Gastrocnemius medialis (tissue), 4 donors: ENCODE data around the gene HAUS2. TPM values are rescaled to one million over a fixed set of nuclear protein-coding genes. Genes with fewer than 3 reads are reported as not detected.

Experiments used
- ATAC-seq, 2 donors: fragments of 150-250 bp; one replicate each; pipeline ENCODE4 v1.9.1; 2016
- DNase-seq, 2 donors: peaks; one replicate each; pipeline ENCODE4 v3.0.0-alpha.2; 2019
- H3K27ac ChIP-seq, 4 donors: fragments of 200-600 bp; sonication (generic); 1 replicate in 1 of 4; 2 replicates in 3 of 4; pipeline ENCODE4 v1.5.1; 2016 to 2018; ENCODE audit warnings: mild to moderate bottlenecking in 2 of 4, moderate library complexity in 1 of 4
- H3K27me3 ChIP-seq, 3 donors: fragments of 200-600 bp; sonication (generic) in 2 of 3; 1 replicate in 1 of 3; 2 replicates in 2 of 3; pipeline versions ENCODE4 v1.5.1 to v1.6.0; 2016 to 2019; ENCODE audit warnings: mild to moderate bottlenecking in 1 of 3, moderate library complexity in 1 of 3
- H3K36me3 ChIP-seq, 2 donors: fragments of 200-600 bp; sonication (generic) in 1 of 2; one replicate each; pipeline ENCODE4 v1.5.1; 2017 to 2018
- H3K4me1 ChIP-seq, 2 donors: fragments of 200-600 bp; sonication (generic) in 1 of 2; one replicate each; pipeline ENCODE4 v1.5.1; 2016 to 2017; ENCODE audit warnings: mild to moderate bottlenecking in 2 of 2
- H3K4me3 ChIP-seq, 4 donors: fragments of 200-600 bp; sonication (generic) in 3 of 4; 1 replicate in 1 of 4; 2 replicates in 3 of 4; pipeline ENCODE4 v1.5.1; 2016 to 2019; ENCODE audit warnings: mild to moderate bottlenecking in 2 of 4
- H3K9me3 ChIP-seq, 3 donors: fragments of 200-600 bp; sonication (generic) in 2 of 3; 1 replicate in 1 of 3; 2 replicates in 2 of 3; pipeline ENCODE4 v1.5.1; 2016 to 2019
- POLR2A ChIP-seq, 2 donors: fragments of 450-650 bp; IDR thresholded peaks; one replicate each; pipeline ENCODE4 v1.6.1; 2017; ENCODE audit warnings: antibody characterized with exemption in 2 of 2, mild to moderate bottlenecking in 2 of 2, moderate library complexity in 2 of 2
- in situ Hi-C, 4 donors: fragments of 200-750 bp; cut with MboI; loops; one replicate each; pipeline versions ENCODE4 v1.15.0 to v1.8.0; 2017; ENCODE audit warnings: low sequenced_read_pairs in 4 of 4
- intact Hi-C: fragments of 100-400 bp; cut with DNase I; formaldehyde crosslinking; loops from one replicate; pipeline ENCODE4 v1.15.1; 2023; ENCODE audit warnings: low total_unique reads
- total RNA-seq, 4 donors: library from RNA; depleted of rRNA; stranded (reverse); fragments of >200 nt; gene quantifications; one replicate each; pipeline versions ENCODE4 v1.1.0 to v1.2.3, GENCODE V29; 2016
- TF ChIP-seq, protein P1 (sequence below), 5 experiments: fragments of 450-650 bp in 3 of 5; fragments of 200-600 bp in 2 of 5; sonication (generic) in 2 of 5; IDR thresholded peaks in 4 of 5; conservative IDR thresholded peaks in 1 of 5; 1 replicate in 4 of 5; 2 replicates in 1 of 5; pipeline ENCODE4 v1.5.1; 2016 to 2019; ENCODE audit warnings: antibody characterized with exemption in 5 of 5, mild to moderate bottlenecking in 3 of 5, moderate library complexity in 3 of 5

The HAUS2 gene
- total RNA-seq: 10 to 100 TPM; 24.7 to 31.9 (median 27.8) TPM

DNA sequence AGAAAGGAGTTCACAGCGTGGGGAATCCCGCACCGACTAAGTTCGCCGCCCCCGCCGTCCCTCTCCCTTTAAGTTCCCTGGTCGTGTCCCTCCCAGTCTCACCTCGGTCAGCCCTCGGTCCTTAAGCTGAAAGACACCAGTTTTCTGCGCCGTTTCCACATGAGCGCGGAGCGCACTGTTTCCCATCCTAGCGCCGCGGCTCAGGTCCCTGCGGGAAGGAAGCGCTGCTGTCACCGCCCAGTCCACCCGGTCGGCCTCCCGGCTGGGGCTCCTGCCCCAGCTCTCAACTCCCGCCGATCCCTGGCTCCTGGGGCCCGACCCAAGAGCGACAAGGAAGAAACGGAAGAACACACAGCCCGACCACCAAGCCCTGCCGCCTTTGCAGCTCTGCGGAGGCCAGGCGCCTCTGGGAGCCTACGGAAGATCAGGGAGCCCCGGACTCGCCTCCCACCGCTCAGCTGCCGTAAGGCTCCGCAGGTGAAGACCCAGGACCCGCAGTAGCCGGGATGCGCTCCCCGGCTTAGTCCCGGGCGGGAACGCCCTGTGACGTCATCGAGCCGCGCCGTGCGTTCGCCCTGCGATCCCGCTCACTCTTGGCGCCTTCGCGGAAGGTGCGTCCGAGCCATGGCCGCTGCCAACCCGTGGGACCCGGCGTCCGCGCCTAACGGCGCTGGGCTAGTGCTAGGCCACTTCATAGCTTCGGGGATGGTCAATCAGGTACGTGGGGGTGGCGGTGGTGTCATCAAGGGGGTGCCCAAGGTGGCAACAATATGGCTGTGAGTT lies at the start of gene HAUS2, which contains the start of gene LRRC57:
Gene HAUS2 (plus strand): TSS at position 590 of the 783 bp plus-strand sequence. CDS start 35 bp downstream, at position 625.
Gene LRRC57 (minus strand): TSS at position 545 of the 783 bp plus-strand sequence. CDS start 359 bp downstream, at position 186.
- peak; percentile 87 to 92 for ATAC-seq
- peaks cover 27 to 30% of the 10 kb centered on the region in 2 donors for H3K4me1 ChIP-seq
- H3K27me3 ChIP-seq: no peaks in the 10 kb centered on the region
- in situ Hi-C loops (loop anchor here in 1 of 4 donors (10.0 kb wide), 1 partner anchor 96 kb away; no protein-coding TSS in a partner anchor), intact Hi-C loops (loop anchor here (1.0 to 5.0 kb wide), 3 partner anchors 27 to 102 kb away; partner anchors contain the start of genes SNAP23 and STARD9)
- peak within 1 kb of the TSS; percentile 84 to 95 (median 90) for H3K27ac ChIP-seq
- H3K4me3 ChIP-seq: peak within 1 kb of the TSS; percentile 79 to 100 (median 88)
- peak; percentile 80 to 82 for TF ChIP-seq POLR2A (IDR thresholded peaks at IDR 0.05)
- TF ChIP-seq, protein P1, sequence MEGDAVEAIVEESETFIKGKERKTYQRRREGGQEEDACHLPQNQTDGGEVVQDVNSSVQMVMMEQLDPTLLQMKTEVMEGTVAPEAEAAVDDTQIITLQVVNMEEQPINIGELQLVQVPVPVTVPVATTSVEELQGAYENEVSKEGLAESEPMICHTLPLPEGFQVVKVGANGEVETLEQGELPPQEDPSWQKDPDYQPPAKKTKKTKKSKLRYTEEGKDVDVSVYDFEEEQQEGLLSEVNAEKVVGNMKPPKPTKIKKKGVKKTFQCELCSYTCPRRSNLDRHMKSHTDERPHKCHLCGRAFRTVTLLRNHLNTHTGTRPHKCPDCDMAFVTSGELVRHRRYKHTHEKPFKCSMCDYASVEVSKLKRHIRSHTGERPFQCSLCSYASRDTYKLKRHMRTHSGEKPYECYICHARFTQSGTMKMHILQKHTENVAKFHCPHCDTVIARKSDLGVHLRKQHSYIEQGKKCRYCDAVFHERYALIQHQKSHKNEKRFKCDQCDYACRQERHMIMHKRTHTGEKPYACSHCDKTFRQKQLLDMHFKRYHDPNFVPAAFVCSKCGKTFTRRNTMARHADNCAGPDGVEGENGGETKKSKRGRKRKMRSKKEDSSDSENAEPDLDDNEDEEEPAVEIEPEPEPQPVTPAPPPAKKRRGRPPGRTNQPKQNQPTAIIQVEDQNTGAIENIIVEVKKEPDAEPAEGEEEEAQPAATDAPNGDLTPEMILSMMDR (IDR thresholded peaks at IDR 0.05 in 4 of 5, conservative IDR thresholded peaks at IDR 0.05 in 1 of 5): peak in 1 of 5 experiments; percentile 27
- peak; percentile 70 to 74 for DNase-seq
- H3K36me3 ChIP-seq: peaks cover 5 to 25% of the 10 kb centered on the region in 2 donors
- H3K9me3 ChIP-seq: no peaks in the 10 kb centered on the region

DNA sequence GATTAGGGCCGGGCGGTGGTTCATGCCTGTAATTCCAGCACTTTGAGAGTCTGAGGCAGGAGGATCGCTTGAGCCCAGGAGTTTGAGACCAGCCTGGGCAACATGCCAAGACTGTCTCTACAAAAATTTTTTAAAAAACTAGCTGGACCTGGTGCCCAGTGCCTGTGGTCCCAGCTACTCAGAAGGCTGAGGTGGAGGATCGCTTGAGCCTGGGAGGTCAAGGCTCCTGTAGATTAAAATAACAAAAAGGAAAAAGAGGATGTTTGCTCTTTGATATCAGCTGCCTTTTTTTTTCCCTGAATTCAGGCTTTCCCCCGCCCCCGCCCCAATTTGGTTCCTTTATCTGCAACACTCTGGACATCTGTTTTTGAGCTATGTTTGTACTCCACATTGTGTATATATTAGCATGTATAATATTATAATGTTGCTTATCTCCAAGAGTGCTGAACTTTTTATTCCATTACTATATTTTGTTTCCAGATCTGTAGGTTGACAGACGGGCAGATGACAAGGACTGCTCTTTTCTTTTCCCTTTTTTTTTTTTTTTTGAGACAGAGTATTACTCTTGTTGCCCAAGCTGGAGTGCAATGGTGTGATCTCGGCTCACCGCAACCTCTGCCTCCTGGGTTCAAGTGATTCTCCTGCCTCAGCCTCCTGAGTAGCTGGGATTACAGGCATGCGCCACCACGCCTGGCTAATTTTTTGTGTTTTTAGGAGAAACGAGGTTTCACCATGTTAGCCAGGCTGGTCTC lies 48.6 kb upstream of the HAUS2 start:
- ATAC-seq: no peak
- H3K36me3 ChIP-seq: no peaks in the 10 kb centered on the region

DNA sequence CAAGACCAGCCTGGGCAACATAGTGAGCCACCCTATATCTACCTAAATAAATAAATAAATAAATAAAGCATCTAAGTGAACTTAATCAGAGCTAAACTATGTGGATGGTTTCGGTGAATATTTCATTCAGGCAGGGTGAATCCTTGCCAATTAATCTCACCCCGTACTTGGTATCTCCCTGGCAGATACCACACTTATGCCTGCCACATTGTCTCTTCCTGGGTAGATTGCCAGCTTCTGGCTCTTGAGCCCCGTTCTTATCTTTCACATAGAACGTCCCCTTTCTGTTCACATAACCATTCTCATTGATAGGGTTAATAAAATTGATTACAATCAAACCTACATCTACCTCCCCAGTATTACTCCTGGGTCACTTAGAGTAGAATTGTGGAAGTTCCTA lies 46.2 kb upstream of the HAUS2 start:
- Histone ChIP-seq H3K36me3 (no peaks in the 10 kb centered on the region), H3K9me3 (no peaks in the 10 kb centered on the region), H3K27ac (no peak overlapping the region), H3K4me1 (peaks cover 32 to 43% of the 10 kb centered on the region in 2 donors), H3K4me3 (no peak overlapping the region), H3K27me3 (no peaks in the 10 kb centered on the region)
- ATAC-seq (no peak), DNase-seq (no peak)
- no peak for TF ChIP-seq POLR2A (IDR thresholded peaks at IDR 0.05)
- TF ChIP-seq, protein P1 (IDR thresholded peaks at IDR 0.05 in 4 of 5, conservative IDR thresholded peaks at IDR 0.05 in 1 of 5): no peak
- in situ Hi-C loops (no loop called here), intact Hi-C loops (no loop called here)

More for the DNA sequence above, 48.6 kb upstream of the HAUS2 start:
- no peak overlapping the region for H3K4me3 ChIP-seq
- in situ Hi-C loops: no loop called here
- no peak for DNase-seq
- peak overlapping the region; percentile 73 to 87 (median 78) for H3K27ac ChIP-seq
- no peaks in the 10 kb centered on the region for H3K27me3 ChIP-seq
- no peaks in the 10 kb centered on the region for H3K9me3 ChIP-seq
- TF ChIP-seq, protein P1 (IDR thresholded peaks at IDR 0.05 in 4 of 5, conservative IDR thresholded peaks at IDR 0.05 in 1 of 5): no peak
- no peak for TF ChIP-seq POLR2A (IDR thresholded peaks at IDR 0.05)
- peaks cover 38 to 53% of the 10 kb centered on the region in 2 donors for H3K4me1 ChIP-seq
- intact Hi-C loops: loop anchor here (5.0 kb wide), 2 partner anchors 47 to 77 kb away; partner anchors contain the start of genes HAUS2, LRRC57 and STARD9

DNA sequence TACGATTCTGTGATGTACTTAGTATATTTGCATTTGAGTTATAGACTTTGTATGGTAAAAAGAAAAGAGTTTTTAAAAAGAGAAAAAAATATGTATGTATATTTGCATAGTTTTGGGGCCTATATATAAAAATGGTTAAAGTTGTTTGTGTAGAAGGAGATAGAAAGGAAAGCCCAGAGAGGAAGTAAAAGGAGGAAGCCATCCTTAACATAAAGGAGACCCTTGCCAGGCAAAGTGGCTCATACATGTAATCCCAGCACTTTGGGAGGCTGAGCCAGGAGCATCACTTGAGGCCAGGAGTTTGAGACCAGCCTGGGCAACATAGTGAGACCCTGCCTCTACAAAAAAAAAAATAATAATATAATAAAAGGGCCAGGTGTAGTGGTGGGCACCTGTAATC lies 44.8 kb upstream of the HAUS2 start:
- H3K9me3 ChIP-seq: no peaks in the 10 kb centered on the region
- in situ Hi-C loops: no loop called here
- H3K27ac ChIP-seq: no peak overlapping the region
- peaks cover 33 to 50% of the 10 kb centered on the region in 2 donors for H3K4me1 ChIP-seq
- no peaks in the 10 kb centered on the region for H3K27me3 ChIP-seq
- DNase-seq (no peak), ATAC-seq (no peak)
- no peak for TF ChIP-seq POLR2A (IDR thresholded peaks at IDR 0.05)
- TF ChIP-seq, protein P1 (IDR thresholded peaks at IDR 0.05 in 4 of 5, conservative IDR thresholded peaks at IDR 0.05 in 1 of 5): no peak
- no peaks in the 10 kb centered on the region for H3K36me3 ChIP-seq
- intact Hi-C loops: no loop called here
- no peak overlapping the region for H3K4me3 ChIP-seq
